HL-60 (cell line): Measurements from ENCODE around the gene ZNF837.

Experiments used
- DNase-seq, 2 experiments: peaks; one replicate each; pipeline ENCODE4 v3.0.0-alpha.2; 2010 to 2020; ENCODE audit warnings: low read depth in 1 of 2, low spot score in 1 of 2
- H3K27ac ChIP-seq: fragments of 250-450 bp; sonication (Bioruptor Pico); replicated peaks from 2 replicates; pipeline ENCODE4 v1.5.1; 2020; ENCODE audit warnings: mild to moderate bottlenecking, moderate library complexity
- H3K27me3 ChIP-seq: fragments of 250-450 bp; sonication (Bioruptor Pico); 2 replicates; pipeline ENCODE4 v1.5.1; 2021; ENCODE audit warnings: mild to moderate bottlenecking, moderate library complexity; ENCODE audit not compliant: insufficient read depth, poor library complexity, severe bottlenecking
- H3K4me3 ChIP-seq: replicated peaks from 2 replicates; pipeline ENCODE4 v1.5.1; 2011; ENCODE audit warnings: mild to moderate bottlenecking, control low read depth, low read length; ENCODE audit not compliant: insufficient read depth
- CTCF ChIP-seq: IDR thresholded peaks from one replicate; pipeline ENCODE4 v1.5.1; 2011; ENCODE audit warnings: low read length, control low read depth, inconsistent platforms; ENCODE audit not compliant: insufficient read depth
- GABPA ChIP-seq: IDR thresholded peaks from 2 replicates; pipeline ENCODE4 v1.6.1; 2012; ENCODE audit warnings: low read depth
- POLR2AphosphoS5 ChIP-seq: IDR thresholded peaks from 2 replicates; pipeline ENCODE4 v1.6.1; 2012; ENCODE audit warnings: low read depth
- REST ChIP-seq: IDR thresholded peaks from 2 replicates; pipeline ENCODE4 v1.6.1; 2012; ENCODE audit warnings: low read depth; ENCODE audit not compliant: insufficient replicate concordance
- SPI1 ChIP-seq: IDR thresholded peaks from 2 replicates; pipeline ENCODE4 v1.6.1; 2012; ENCODE audit warnings: low read depth, mild to moderate bottlenecking, borderline replicate concordance

The ZNF837 gene

GRCh38 chr19:58417071-58417470 is 36.2 kb upstream of the ZNF837 start:
- no peak overlapping the region for H3K27ac ChIP-seq
- DNase-seq = no peak
- no peak overlapping the region for H3K4me3 ChIP-seq
- TF ChIP-seq POLR2AphosphoS5 (no peak), REST (no peak), SPI1 (no peak), GABPA (no peak), CTCF (no peak)
- H3K27me3 ChIP-seq = no peaks in the 10 kb centered on the region

GRCh38 chr19:58416604-58417003 is 35.8 kb upstream of the ZNF837 start:
- TF ChIP-seq GABPA = no peak
- TF ChIP-seq REST = no peak
- TF ChIP-seq POLR2AphosphoS5 = no peak
- TF ChIP-seq SPI1 = no peak
- TF ChIP-seq CTCF = no peak

GRCh38 chr19:58409010-58409790 is 28.4 kb upstream of the ZNF837 start:
- peak in 1 of 2 experiments; percentile 54 for DNase-seq
- peak overlapping the region; percentile 93 for H3K27ac ChIP-seq

More at GRCh38 chr19:58416604-58417003, 35.8 kb upstream of the ZNF837 start:
- no peak for DNase-seq
- Histone ChIP-seq H3K27me3 (no peaks in the 10 kb centered on the region), H3K4me3 (no peak overlapping the region), H3K27ac (no peak overlapping the region)

More at GRCh38 chr19:58409010-58409790, 28.4 kb upstream of the ZNF837 start:
- Histone ChIP-seq H3K27me3 (no peaks in the 10 kb centered on the region), H3K4me3 (peak overlapping the region; percentile 83)
- TF ChIP-seq POLR2AphosphoS5 (no peak; the same call in 1 of the 2 replicates), GABPA (no peak), CTCF (no peak), REST (no peak), SPI1 (no peak)
